HG03575 (cell line): ENCODE measurements around the gene CETN1.

ENCODE experiments used
- ATAC-seq: cut with Tn5 transposase; IDR thresholded peaks from one replicate; pipeline ENCODE4 v1.9.1; 2021; ENCODE audit not compliant: unreplicated experiment, insufficient number of reproducible peaks, low FRiP score; ENCODE audit errors: extremely low read depth

The CETN1 gene

GRCh38 chr18:616380-616995 lies 36.3 kb downstream of the CETN1 start:
- no peak for ATAC-seq

- no peak for ATAC-seq
Measured at GRCh38 chr18:617970-618504, 37.9 kb downstream of the CETN1 start.

- no peak for ATAC-seq
Measured at GRCh38 chr18:618618-619017, 38.4 kb downstream of the CETN1 start.

GRCh38 chr18:621291-622043 lies 41.3 kb downstream of the CETN1 start:
- ATAC-seq, result no peak

GRCh38 chr18:622289-622688 lies 42.1 kb downstream of the CETN1 start:
- no peak for ATAC-seq

- ATAC-seq, result no peak
Measured at GRCh38 chr18:623761-624620, 43.8 kb downstream of the CETN1 start.

- no peak for ATAC-seq
Measured at GRCh38 chr18:627231-627630, 47.1 kb downstream of the CETN1 start.

GRCh38 chr18:629269-630150 lies 49.3 kb downstream of the CETN1 start:
- no peak for ATAC-seq

GRCh38 chr18:631560-631959 lies 51.4 kb downstream of the CETN1 start:
- ATAC-seq, result no peak
